Liver (tissue), 9 donors: Measurements from ENCODE around the gene LAMP2. TPM values are rescaled to one million over a fixed set of nuclear protein-coding genes. Genes with fewer than 3 reads are reported as not detected.

Source experiments
- DNase-seq: peaks from one replicate; pipeline ENCODE4 v3.0.0-alpha.2; 2017; ENCODE audit warnings: low spot score
- H3K27ac ChIP-seq, 2 donors: one replicate each; pipeline ENCODE4 v1.7.0; 2013; ENCODE audit warnings: inconsistent platforms in 2 of 2, low read length in 2 of 2, control low read depth in 1 of 2, low read depth in 1 of 2, mild to moderate bottlenecking in 1 of 2
- H3K27me3 ChIP-seq, 4 donors: one replicate each; pipeline versions ENCODE4 v1.6.1 to v1.7.0; 2013; ENCODE audit warnings: low read length in 3 of 4, inconsistent platforms in 1 of 4, mild to moderate bottlenecking in 1 of 4, moderate library complexity in 1 of 4; ENCODE audit not compliant: control insufficient read depth in 4 of 4, insufficient read depth in 4 of 4
- H3K36me3 ChIP-seq, 4 donors: one replicate each; pipeline versions ENCODE4 v1.6.1 to v1.7.0; 2013; ENCODE audit warnings: low read length in 3 of 4, mild to moderate bottlenecking in 3 of 4, low read depth in 1 of 4, moderate library complexity in 1 of 4; ENCODE audit not compliant: control insufficient read depth in 4 of 4, insufficient read depth in 3 of 4
- H3K4me1 ChIP-seq, 4 donors: one replicate each; pipeline versions ENCODE4 v1.6.1 to v1.7.0; 2013; ENCODE audit warnings: low read length in 3 of 4, mild to moderate bottlenecking in 3 of 4, moderate library complexity in 1 of 4; ENCODE audit not compliant: control insufficient read depth in 4 of 4, insufficient read depth in 4 of 4
- H3K4me3 ChIP-seq, 3 donors: one replicate each; pipeline versions ENCODE4 v1.6.1 to v1.7.0; 2013; ENCODE audit warnings: low read length in 3 of 3, control low read depth in 1 of 3, low read depth in 1 of 3, mild to moderate bottlenecking in 1 of 3
- H3K9ac ChIP-seq, 2 donors: one replicate each; pipeline ENCODE4 v1.7.0; 2013; ENCODE audit warnings: low read length in 2 of 2, mild to moderate bottlenecking in 2 of 2, moderate library complexity in 2 of 2, control low read depth in 1 of 2, low read depth in 1 of 2
- H3K9me3 ChIP-seq, 4 donors: one replicate each; pipeline versions ENCODE4 v1.6.1 to v1.7.0; 2013; ENCODE audit warnings: low read length in 3 of 4; ENCODE audit not compliant: control insufficient read depth in 4 of 4
- ATF3 ChIP-seq: IDR thresholded peaks from 2 replicates; pipeline ENCODE4 v1.6.1; 2016; ENCODE audit warnings: antibody characterized with exemption
- CTCF ChIP-seq: fragments of 150-350 bp; IDR thresholded peaks from 2 replicates; pipeline ENCODE4 v1.5.1; 2017; ENCODE audit warnings: improper control_type of control experiment, low read depth, low read length; ENCODE audit not compliant: missing input control
- EGR1 ChIP-seq, 2 donors: IDR thresholded peaks; 2 replicates each; pipeline ENCODE4 v1.6.1; 2016 to 2018; ENCODE audit warnings: antibody characterized with exemption in 2 of 2, low read depth in 2 of 2
- FOXA1 ChIP-seq: IDR thresholded peaks from 2 replicates; pipeline ENCODE4 v1.6.1; 2016; ENCODE audit warnings: antibody characterized with exemption
- FOXA2 ChIP-seq: IDR thresholded peaks from 2 replicates; pipeline ENCODE4 v1.6.1; 2016; ENCODE audit warnings: antibody characterized with exemption
- GABPA ChIP-seq, 2 donors: IDR thresholded peaks in 1 of 2; conservative IDR thresholded peaks in 1 of 2; 2 replicates each; pipeline ENCODE4 v1.6.1; 2016; ENCODE audit warnings: antibody characterized with exemption in 2 of 2, mild to moderate bottlenecking in 1 of 2, moderate library complexity in 1 of 2
- HNF4A ChIP-seq, 2 donors: conservative IDR thresholded peaks; 2 replicates each; pipeline ENCODE4 v1.6.1; 2016; ENCODE audit warnings: antibody characterized with exemption in 2 of 2, mild to moderate bottlenecking in 2 of 2
- HNF4G ChIP-seq: IDR thresholded peaks from 2 replicates; pipeline ENCODE4 v1.6.1; 2016; ENCODE audit warnings: antibody characterized with exemption
- JUND ChIP-seq, 2 donors: IDR thresholded peaks; 2 replicates each; pipeline ENCODE4 v1.6.1; 2016; ENCODE audit warnings: antibody characterized with exemption in 2 of 2
- NR2F2 ChIP-seq: IDR thresholded peaks from 2 replicates; pipeline ENCODE4 v1.6.1; 2016; ENCODE audit warnings: antibody characterized with exemption
- RAD21 ChIP-seq, 2 donors: IDR thresholded peaks; 2 replicates each; pipeline ENCODE4 v1.6.1; 2016; ENCODE audit warnings: antibody characterized with exemption in 2 of 2, mild to moderate bottlenecking in 2 of 2
- RXRA ChIP-seq, 2 donors: IDR thresholded peaks; 2 replicates each; pipeline ENCODE4 v1.6.1; 2017 to 2018; ENCODE audit warnings: antibody characterized with exemption in 2 of 2, mild to moderate bottlenecking in 1 of 2
- TAF1 ChIP-seq: conservative IDR thresholded peaks from 2 replicates; pipeline ENCODE4 v1.6.1; 2016; ENCODE audit warnings: antibody characterized with exemption, mild to moderate bottlenecking
- YY1 ChIP-seq: IDR thresholded peaks from 2 replicates; pipeline ENCODE4 v1.6.1; 2016; ENCODE audit warnings: antibody characterized with exemption, mild to moderate bottlenecking
- ZBTB33 ChIP-seq: IDR thresholded peaks from 2 replicates; pipeline ENCODE4 v1.6.1; 2016; ENCODE audit warnings: antibody characterized with exemption
- WGBS: extraction: QIAGEN DNeasy Blood & Tissue Kit; methylation state at CpG from one replicate; pipeline ENCODE4 v1.1.7; 2013; 5-methylcytosine and 5-hydroxymethylcytosine counted together
- polyA plus RNA-seq, 2 donors: library from polyadenylated mRNA; stranded (reverse) in 1 of 2; unstranded in 1 of 2; fragments of 200-250 nt in 1 of 2; fragments of >200 nt in 1 of 2; fragmentation: Nextera tagmentation in 1 of 2; extraction: Ambion mirVana in 1 of 2; gene quantifications; one replicate each; pipeline versions ENCODE4 v1.2.1 to v1.2.3, GENCODE V29; 2013 to 2015
- total RNA-seq, 2 donors: library from RNA; depleted of rRNA; stranded (reverse); fragments of >200 nt; gene quantifications; one replicate each; pipeline ENCODE4 v1.2.3, GENCODE V29; 2014
- TF ChIP-seq, protein P1 (sequence below): IDR thresholded peaks from 2 replicates; pipeline ENCODE4 v1.6.1; 2016; ENCODE audit warnings: antibody characterized with exemption, mild to moderate bottlenecking
- TF ChIP-seq, protein P2 (sequence below): IDR thresholded peaks from 2 replicates; pipeline ENCODE4 v1.6.1; 2016; ENCODE audit warnings: antibody characterized with exemption
- donor health status: healthy.
- donor health status: healthy.
- donor health status: healthy.
- donor health status: healthy.
- donor health status: healthy.

The LAMP2 gene
- total and polyA plus RNA-seq, 4 donors, result 80.0 to 140 (median 119) TPM

DNA sequence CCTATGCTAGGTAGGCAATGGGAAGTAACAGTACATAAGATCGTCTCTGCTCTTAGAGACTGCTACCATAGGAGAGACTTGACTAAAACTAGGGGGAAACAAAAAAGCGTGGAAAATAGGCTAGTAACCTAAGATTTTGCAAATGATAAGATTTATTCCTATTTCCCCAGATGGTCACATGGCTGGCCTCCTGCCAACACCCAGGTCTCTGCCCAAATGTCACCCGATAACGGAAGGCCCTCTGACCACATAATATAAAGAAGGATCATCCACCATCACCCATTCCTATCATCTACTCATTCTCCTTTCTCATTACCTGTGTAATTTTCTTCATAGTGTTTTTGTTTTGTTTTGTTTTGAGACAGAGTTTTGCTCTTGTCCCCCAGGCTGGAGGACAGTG is 4.7 kb downstream of the LAMP2 start:
- H3K4me1 ChIP-seq, result peaks cover 2 to 22% (median 10%) of the 10 kb centered on the region in 4 donors
- no peak overlapping the region for H3K4me3 ChIP-seq
- no peak for DNase-seq
- H3K36me3 ChIP-seq, result no peaks in the 10 kb centered on the region
- WGBS, result 65% methylated on average over 4 of the region's 4 CpGs
- no peak overlapping the region for H3K27ac ChIP-seq
- H3K9ac ChIP-seq, result no peak overlapping the region
- no peaks in the 10 kb centered on the region for H3K9me3 ChIP-seq
- no peak for TF ChIP-seq CTCF
- TF ChIP-seq TAF1, result no peak
- TF ChIP-seq, protein P1, sequence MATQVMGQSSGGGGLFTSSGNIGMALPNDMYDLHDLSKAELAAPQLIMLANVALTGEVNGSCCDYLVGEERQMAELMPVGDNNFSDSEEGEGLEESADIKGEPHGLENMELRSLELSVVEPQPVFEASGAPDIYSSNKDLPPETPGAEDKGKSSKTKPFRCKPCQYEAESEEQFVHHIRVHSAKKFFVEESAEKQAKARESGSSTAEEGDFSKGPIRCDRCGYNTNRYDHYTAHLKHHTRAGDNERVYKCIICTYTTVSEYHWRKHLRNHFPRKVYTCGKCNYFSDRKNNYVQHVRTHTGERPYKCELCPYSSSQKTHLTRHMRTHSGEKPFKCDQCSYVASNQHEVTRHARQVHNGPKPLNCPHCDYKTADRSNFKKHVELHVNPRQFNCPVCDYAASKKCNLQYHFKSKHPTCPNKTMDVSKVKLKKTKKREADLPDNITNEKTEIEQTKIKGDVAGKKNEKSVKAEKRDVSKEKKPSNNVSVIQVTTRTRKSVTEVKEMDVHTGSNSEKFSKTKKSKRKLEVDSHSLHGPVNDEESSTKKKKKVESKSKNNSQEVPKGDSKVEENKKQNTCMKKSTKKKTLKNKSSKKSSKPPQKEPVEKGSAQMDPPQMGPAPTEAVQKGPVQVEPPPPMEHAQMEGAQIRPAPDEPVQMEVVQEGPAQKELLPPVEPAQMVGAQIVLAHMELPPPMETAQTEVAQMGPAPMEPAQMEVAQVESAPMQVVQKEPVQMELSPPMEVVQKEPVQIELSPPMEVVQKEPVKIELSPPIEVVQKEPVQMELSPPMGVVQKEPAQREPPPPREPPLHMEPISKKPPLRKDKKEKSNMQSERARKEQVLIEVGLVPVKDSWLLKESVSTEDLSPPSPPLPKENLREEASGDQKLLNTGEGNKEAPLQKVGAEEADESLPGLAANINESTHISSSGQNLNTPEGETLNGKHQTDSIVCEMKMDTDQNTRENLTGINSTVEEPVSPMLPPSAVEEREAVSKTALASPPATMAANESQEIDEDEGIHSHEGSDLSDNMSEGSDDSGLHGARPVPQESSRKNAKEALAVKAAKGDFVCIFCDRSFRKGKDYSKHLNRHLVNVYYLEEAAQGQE, result no peak
- no peak for TF ChIP-seq FOXA2
- no peak for TF ChIP-seq RXRA (IDR thresholded peaks at IDR 0.05)
- no peak for TF ChIP-seq GABPA (IDR thresholded peaks at IDR 0.05 in 1 of 2, conservative IDR thresholded peaks at IDR 0.05 in 1 of 2)
- TF ChIP-seq HNF4G, result no peak
- TF ChIP-seq FOXA1, result no peak
- no peak for TF ChIP-seq ZBTB33
- TF ChIP-seq, protein P2, sequence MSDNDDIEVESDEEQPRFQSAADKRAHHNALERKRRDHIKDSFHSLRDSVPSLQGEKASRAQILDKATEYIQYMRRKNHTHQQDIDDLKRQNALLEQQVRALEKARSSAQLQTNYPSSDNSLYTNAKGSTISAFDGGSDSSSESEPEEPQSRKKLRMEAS, result no peak
- TF ChIP-seq HNF4A (conservative IDR thresholded peaks at IDR 0.05), result no peak
- TF ChIP-seq EGR1 (IDR thresholded peaks at IDR 0.05; ENCODE audit: low read depth in 2 of 2), result no peak
- TF ChIP-seq NR2F2, result no peak
- no peak for TF ChIP-seq ATF3
- no peak for TF ChIP-seq JUND (IDR thresholded peaks at IDR 0.05)
- no peak for TF ChIP-seq RAD21 (IDR thresholded peaks at IDR 0.05)
- H3K27me3 ChIP-seq, result no peaks in the 10 kb centered on the region

- peaks cover 5 to 22% (median 12%) of the 10 kb centered on the region in 4 donors for H3K4me1 ChIP-seq
- TF ChIP-seq FOXA2, result no peak
- TF ChIP-seq HNF4G, result no peak
- no peak for TF ChIP-seq ATF3
- no peak for TF ChIP-seq JUND (IDR thresholded peaks at IDR 0.05)
- TF ChIP-seq EGR1 (IDR thresholded peaks at IDR 0.05; ENCODE audit: low read depth in 2 of 2), result no peak
- TF ChIP-seq FOXA1, result no peak
- TF ChIP-seq YY1, result no peak
- no peak for TF ChIP-seq ZBTB33
- TF ChIP-seq, protein P1, result no peak
- TF ChIP-seq HNF4A (conservative IDR thresholded peaks at IDR 0.05), result no peak
- no peak for TF ChIP-seq GABPA (IDR thresholded peaks at IDR 0.05 in 1 of 2, conservative IDR thresholded peaks at IDR 0.05 in 1 of 2)
- no peak for TF ChIP-seq RAD21 (IDR thresholded peaks at IDR 0.05)
These were observed 5.9 kb downstream of the LAMP2 start for GRCh38 chrX:120463241-120463640.

More at GRCh38 chrX:120463241-120463640, 5.9 kb downstream of the LAMP2 start:
- no peaks in the 10 kb centered on the region for H3K9me3 ChIP-seq
- H3K36me3 ChIP-seq, result no peaks in the 10 kb centered on the region
- H3K4me3 ChIP-seq, result no peak overlapping the region
- 86% methylated on average over 1 of the region's 1 CpG for WGBS
- H3K27me3 ChIP-seq, result no peaks in the 10 kb centered on the region
- H3K9ac ChIP-seq, result no peak overlapping the region
- H3K27ac ChIP-seq, result no peak overlapping the region
- DNase-seq, result no peak
